Right atrium auricular region (tissue), 2 donors: ENCODE results near the gene OR2AJ1. TPM values are rescaled to one million over a fixed set of nuclear protein-coding genes. Genes with fewer than 3 reads are reported as not detected.

Source experiments
- DNase-seq: peaks from one replicate; pipeline ENCODE4 v3.0.0-alpha.2; 2019; ENCODE audit warnings: low spot score
- H3K27ac ChIP-seq, 2 donors: fragments of 200-600 bp; sonication (generic); 1 replicate in 1 of 2; 2 replicates in 1 of 2; pipeline ENCODE4 v1.5.1; 2016 to 2019
- H3K27me3 ChIP-seq, 2 donors: fragments of 200-600 bp; sonication (generic); one replicate each; pipeline versions ENCODE4 v1.5.1 to v1.6.0; 2017 to 2019
- H3K36me3 ChIP-seq: fragments of 200-600 bp; sonication (generic); one replicate; pipeline ENCODE4 v1.5.1; 2016
- H3K4me1 ChIP-seq, 2 donors: fragments of 200-600 bp; sonication (generic); one replicate each; pipeline versions ENCODE4 v1.5.1 to v1.6.0; 2017 to 2019
- H3K4me3 ChIP-seq, 2 donors: fragments of 200-600 bp; sonication (generic); 1 replicate in 1 of 2; 2 replicates in 1 of 2; pipeline ENCODE4 v1.5.1; 2017 to 2019; ENCODE audit warnings: mild to moderate bottlenecking in 1 of 2, moderate library complexity in 1 of 2
- H3K9me3 ChIP-seq, 2 donors: fragments of 200-600 bp; sonication (generic); one replicate each; pipeline ENCODE4 v1.5.1; 2019
- total RNA-seq, 2 donors: library from RNA; depleted of rRNA; stranded (reverse); fragments of >200 nt; gene quantifications; one replicate each; pipeline ENCODE4 v1.1.0, GENCODE V29; 2016
- TF ChIP-seq, protein P1 (sequence below), 2 donors: fragments of 200-600 bp; sonication (generic); IDR thresholded peaks; one replicate each; pipeline ENCODE4 v1.5.1; 2019; ENCODE audit warnings: antibody characterized with exemption in 2 of 2

Gene OR2AJ1, protein sequence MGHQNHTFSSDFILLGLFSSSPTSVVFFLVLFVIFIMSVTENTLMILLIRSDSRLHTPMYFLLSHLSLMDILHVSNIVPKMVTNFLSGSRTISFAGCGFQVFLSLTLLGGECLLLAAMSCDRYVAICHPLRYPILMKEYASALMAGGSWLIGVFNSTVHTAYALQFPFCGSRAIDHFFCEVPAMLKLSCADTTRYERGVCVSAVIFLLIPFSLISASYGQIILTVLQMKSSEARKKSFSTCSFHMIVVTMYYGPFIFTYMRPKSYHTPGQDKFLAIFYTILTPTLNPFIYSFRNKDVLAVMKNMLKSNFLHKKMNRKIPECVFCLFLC
- total RNA-seq = not detected

- DNase-seq = no peak
- Histone ChIP-seq H3K4me1 (no peaks in the 10 kb centered on the region), H3K36me3 (no peaks in the 10 kb centered on the region), H3K27me3 (no peaks in the 10 kb centered on the region), H3K4me3 (no peak within 1 kb of the TSS), H3K27ac (no peak within 1 kb of the TSS), H3K9me3 (no peaks in the 10 kb centered on the region)
- TF ChIP-seq, protein P1, sequence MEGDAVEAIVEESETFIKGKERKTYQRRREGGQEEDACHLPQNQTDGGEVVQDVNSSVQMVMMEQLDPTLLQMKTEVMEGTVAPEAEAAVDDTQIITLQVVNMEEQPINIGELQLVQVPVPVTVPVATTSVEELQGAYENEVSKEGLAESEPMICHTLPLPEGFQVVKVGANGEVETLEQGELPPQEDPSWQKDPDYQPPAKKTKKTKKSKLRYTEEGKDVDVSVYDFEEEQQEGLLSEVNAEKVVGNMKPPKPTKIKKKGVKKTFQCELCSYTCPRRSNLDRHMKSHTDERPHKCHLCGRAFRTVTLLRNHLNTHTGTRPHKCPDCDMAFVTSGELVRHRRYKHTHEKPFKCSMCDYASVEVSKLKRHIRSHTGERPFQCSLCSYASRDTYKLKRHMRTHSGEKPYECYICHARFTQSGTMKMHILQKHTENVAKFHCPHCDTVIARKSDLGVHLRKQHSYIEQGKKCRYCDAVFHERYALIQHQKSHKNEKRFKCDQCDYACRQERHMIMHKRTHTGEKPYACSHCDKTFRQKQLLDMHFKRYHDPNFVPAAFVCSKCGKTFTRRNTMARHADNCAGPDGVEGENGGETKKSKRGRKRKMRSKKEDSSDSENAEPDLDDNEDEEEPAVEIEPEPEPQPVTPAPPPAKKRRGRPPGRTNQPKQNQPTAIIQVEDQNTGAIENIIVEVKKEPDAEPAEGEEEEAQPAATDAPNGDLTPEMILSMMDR (IDR thresholded peaks at IDR 0.05) = no peak
Measured at GRCh38 chr1:247924868-247925267, at the start of gene OR2AJ1. OR2AJ1 (plus strand) TSS chr1:247924889; CDS start chr1:247933769, 8,880 bp downstream.

GRCh38 chr1:247883346-247883745 lies 41.3 kb upstream of the OR2AJ1 start:
- TF ChIP-seq, protein P1 (IDR thresholded peaks at IDR 0.05) = no peak

GRCh38 chr1:247884797-247885413 lies 39.8 kb upstream of the OR2AJ1 start:
- Histone ChIP-seq H3K27me3 (no peaks in the 10 kb centered on the region), H3K27ac (no peak overlapping the region), H3K4me1 (no peaks in the 10 kb centered on the region), H3K36me3 (no peaks in the 10 kb centered on the region), H3K4me3 (no peak overlapping the region), H3K9me3 (no peaks in the 10 kb centered on the region)
- DNase-seq = no peak
- TF ChIP-seq, protein P1 (IDR thresholded peaks at IDR 0.05) = no peak

More at GRCh38 chr1:247883346-247883745, 41.3 kb upstream of the OR2AJ1 start:
- no peak overlapping the region for H3K4me3 ChIP-seq
- H3K9me3 ChIP-seq = no peaks in the 10 kb centered on the region
- no peak for DNase-seq
- H3K36me3 ChIP-seq = no peaks in the 10 kb centered on the region
- H3K27me3 ChIP-seq = no peaks in the 10 kb centered on the region
- H3K4me1 ChIP-seq = no peaks in the 10 kb centered on the region
- H3K27ac ChIP-seq = no peak overlapping the region

GRCh38 chr1:247895163-247895637 lies 29.5 kb upstream of the OR2AJ1 start, which contains the start of gene OR2W3:
OR2W3 (plus strand) TSS chr1:247895587; CDS start chr1:247895587, 0 bp downstream.
- Histone ChIP-seq H3K4me1 (no peaks in the 10 kb centered on the region), H3K4me3 (no peak within 1 kb of the TSS), H3K27ac (no peak within 1 kb of the TSS), H3K27me3 (no peaks in the 10 kb centered on the region), H3K9me3 (peaks cover 0 to 5% of the 10 kb centered on the region in 2 donors), H3K36me3 (no peaks in the 10 kb centered on the region)
- DNase-seq = no peak
- TF ChIP-seq, protein P1 (IDR thresholded peaks at IDR 0.05) = no peak

- H3K4me3 ChIP-seq = no peak overlapping the region
- TF ChIP-seq, protein P1 (IDR thresholded peaks at IDR 0.05) = no peak
- H3K4me1 ChIP-seq = no peaks in the 10 kb centered on the region
- no peak for DNase-seq
- H3K27ac ChIP-seq = no peak overlapping the region
- H3K27me3 ChIP-seq = no peaks in the 10 kb centered on the region
- peaks cover 0 to 5% of the 10 kb centered on the region in 2 donors for H3K9me3 ChIP-seq
- H3K36me3 ChIP-seq = no peaks in the 10 kb centered on the region
Measured at GRCh38 chr1:247895976-247896375, 28.7 kb upstream of the OR2AJ1 start.
